Panc1 (cell line): ENCODE results near the gene PRKAG2.

Experiments
- POLR2AphosphoS5 ChIP-seq: IDR thresholded peaks from 2 replicates; pipeline ENCODE4 v1.6.1; 2012; ENCODE audit warnings: mild to moderate bottlenecking, low read depth, low read length, moderate library complexity
- SIN3A ChIP-seq: IDR thresholded peaks from 2 replicates; pipeline ENCODE4 v1.6.1; 2012; ENCODE audit warnings: low read depth, mild to moderate bottlenecking, low read length, moderate library complexity, borderline replicate concordance; ENCODE audit not compliant: insufficient read depth
- TF ChIP-seq, protein P1 (sequence below), 2 experiments: IDR thresholded peaks; 2 replicates each; pipeline ENCODE4 v1.6.1; 2011 to 2012; ENCODE audit warnings: low read depth in 2 of 2, control low read depth in 1 of 2, low read length in 1 of 2, mild to moderate bottlenecking in 1 of 2, moderate library complexity in 1 of 2; ENCODE audit not compliant: insufficient read depth in 1 of 2
- TF ChIP-seq, protein P2 (sequence below): fragments of 450-650 bp; IDR thresholded peaks from 2 replicates; pipeline ENCODE4 v1.5.1; 2017; ENCODE audit warnings: mild to moderate bottlenecking

DNA sequence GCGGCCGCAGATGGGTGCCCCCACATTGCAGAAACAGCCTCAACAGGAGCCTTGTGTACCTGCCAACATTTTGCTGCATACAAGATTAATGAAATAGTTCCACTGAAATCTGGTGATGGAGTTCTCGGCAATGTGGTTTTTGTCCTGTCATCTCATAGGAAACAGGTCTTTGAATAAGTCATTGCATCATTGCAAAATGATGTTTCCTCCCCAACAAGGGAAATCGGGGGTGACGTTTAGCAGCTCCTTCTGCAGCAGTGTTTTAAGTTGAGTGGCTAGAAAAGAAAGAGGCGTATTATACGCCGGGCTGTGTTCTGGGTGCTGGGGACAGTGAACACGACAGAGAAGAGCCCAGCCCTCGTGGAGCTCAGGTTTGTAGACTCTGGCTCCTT, 177.0 kb downstream of the PRKAG2 start:
- TF ChIP-seq, protein P1, sequence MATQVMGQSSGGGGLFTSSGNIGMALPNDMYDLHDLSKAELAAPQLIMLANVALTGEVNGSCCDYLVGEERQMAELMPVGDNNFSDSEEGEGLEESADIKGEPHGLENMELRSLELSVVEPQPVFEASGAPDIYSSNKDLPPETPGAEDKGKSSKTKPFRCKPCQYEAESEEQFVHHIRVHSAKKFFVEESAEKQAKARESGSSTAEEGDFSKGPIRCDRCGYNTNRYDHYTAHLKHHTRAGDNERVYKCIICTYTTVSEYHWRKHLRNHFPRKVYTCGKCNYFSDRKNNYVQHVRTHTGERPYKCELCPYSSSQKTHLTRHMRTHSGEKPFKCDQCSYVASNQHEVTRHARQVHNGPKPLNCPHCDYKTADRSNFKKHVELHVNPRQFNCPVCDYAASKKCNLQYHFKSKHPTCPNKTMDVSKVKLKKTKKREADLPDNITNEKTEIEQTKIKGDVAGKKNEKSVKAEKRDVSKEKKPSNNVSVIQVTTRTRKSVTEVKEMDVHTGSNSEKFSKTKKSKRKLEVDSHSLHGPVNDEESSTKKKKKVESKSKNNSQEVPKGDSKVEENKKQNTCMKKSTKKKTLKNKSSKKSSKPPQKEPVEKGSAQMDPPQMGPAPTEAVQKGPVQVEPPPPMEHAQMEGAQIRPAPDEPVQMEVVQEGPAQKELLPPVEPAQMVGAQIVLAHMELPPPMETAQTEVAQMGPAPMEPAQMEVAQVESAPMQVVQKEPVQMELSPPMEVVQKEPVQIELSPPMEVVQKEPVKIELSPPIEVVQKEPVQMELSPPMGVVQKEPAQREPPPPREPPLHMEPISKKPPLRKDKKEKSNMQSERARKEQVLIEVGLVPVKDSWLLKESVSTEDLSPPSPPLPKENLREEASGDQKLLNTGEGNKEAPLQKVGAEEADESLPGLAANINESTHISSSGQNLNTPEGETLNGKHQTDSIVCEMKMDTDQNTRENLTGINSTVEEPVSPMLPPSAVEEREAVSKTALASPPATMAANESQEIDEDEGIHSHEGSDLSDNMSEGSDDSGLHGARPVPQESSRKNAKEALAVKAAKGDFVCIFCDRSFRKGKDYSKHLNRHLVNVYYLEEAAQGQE (IDR thresholded peaks at IDR 0.05; ENCODE audit: insufficient read depth in 1 of 2, low read depth in 2 of 2, low read length in 1 of 2): no peak
- TF ChIP-seq, protein P2, sequence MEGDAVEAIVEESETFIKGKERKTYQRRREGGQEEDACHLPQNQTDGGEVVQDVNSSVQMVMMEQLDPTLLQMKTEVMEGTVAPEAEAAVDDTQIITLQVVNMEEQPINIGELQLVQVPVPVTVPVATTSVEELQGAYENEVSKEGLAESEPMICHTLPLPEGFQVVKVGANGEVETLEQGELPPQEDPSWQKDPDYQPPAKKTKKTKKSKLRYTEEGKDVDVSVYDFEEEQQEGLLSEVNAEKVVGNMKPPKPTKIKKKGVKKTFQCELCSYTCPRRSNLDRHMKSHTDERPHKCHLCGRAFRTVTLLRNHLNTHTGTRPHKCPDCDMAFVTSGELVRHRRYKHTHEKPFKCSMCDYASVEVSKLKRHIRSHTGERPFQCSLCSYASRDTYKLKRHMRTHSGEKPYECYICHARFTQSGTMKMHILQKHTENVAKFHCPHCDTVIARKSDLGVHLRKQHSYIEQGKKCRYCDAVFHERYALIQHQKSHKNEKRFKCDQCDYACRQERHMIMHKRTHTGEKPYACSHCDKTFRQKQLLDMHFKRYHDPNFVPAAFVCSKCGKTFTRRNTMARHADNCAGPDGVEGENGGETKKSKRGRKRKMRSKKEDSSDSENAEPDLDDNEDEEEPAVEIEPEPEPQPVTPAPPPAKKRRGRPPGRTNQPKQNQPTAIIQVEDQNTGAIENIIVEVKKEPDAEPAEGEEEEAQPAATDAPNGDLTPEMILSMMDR: no peak
- no peak for TF ChIP-seq POLR2AphosphoS5
- no peak for TF ChIP-seq SIN3A
